Left lung (tissue), 10 donors: ENCODE measurements around the gene MYO15A. TPM values are rescaled to one million over a fixed set of nuclear protein-coding genes. Genes with fewer than 3 reads are reported as not detected.

Source experiments
- ATAC-seq: fragments of 200-7000 bp; cut with Tn5 transposase; one replicate; pipeline ENCODE4 v1.9.1; 2020; ENCODE audit warnings: moderate library complexity
- DNase-seq, 4 donors: peaks; one replicate each; pipeline ENCODE4 v3.0.0-alpha.2; 2013 to 2020
- H3K27ac ChIP-seq, 2 donors: fragments of 200-600 bp; sonication (generic) in 1 of 2; one replicate each; pipeline versions ENCODE4 v1.5.0 to v1.8.0; 2020 to 2021
- H3K27me3 ChIP-seq, 2 donors: fragments of 200-600 bp; sonication (generic) in 1 of 2; one replicate each; pipeline versions ENCODE4 v1.5.0 to v1.8.0; 2020 to 2021
- H3K36me3 ChIP-seq, 2 donors: fragments of 200-600 bp; sonication (generic) in 1 of 2; one replicate each; pipeline versions ENCODE4 v1.5.0 to v1.8.0; 2020 to 2021
- H3K4me1 ChIP-seq, 2 donors: fragments of 200-600 bp; one replicate each; pipeline ENCODE4 v1.8.0; 2021
- H3K4me3 ChIP-seq, 2 donors: fragments of 200-600 bp; sonication (generic) in 1 of 2; one replicate each; pipeline versions ENCODE4 v1.5.0 to v1.8.0; 2020 to 2021; ENCODE audit warnings: mild to moderate bottlenecking in 1 of 2
- H3K9me3 ChIP-seq, 2 donors: fragments of 200-600 bp; sonication (generic) in 1 of 2; one replicate each; pipeline versions ENCODE4 v1.5.0 to v1.8.0; 2020 to 2021
- intact Hi-C, 2 donors: fragments of 100-400 bp; cut with DNase I; formaldehyde crosslinking; loops; one replicate each; pipeline versions ENCODE4 v1.11.2 to v1.14.2; 2022
- polyA plus RNA-seq, 6 donors: library from polyadenylated mRNA; unstranded; fragments of 120-200 nt; gene quantifications; one replicate each; pipeline ENCODE4 v1.2.1, GENCODE V29; 2013; ENCODE audit not compliant: insufficient read length in 6 of 6
- total RNA-seq, 2 donors: library from RNA; stranded (reverse); fragmentation: NEBNext Ultra II Directional; extraction: Animal tissue kit (Norgen Biotek cat#: 25700); gene quantifications; one replicate each; pipeline ENCODE4 v1.2.1, GENCODE V29; 2021
- TF ChIP-seq, protein P1 (sequence below), 2 donors: fragments of 200-600 bp; sonication (generic) in 1 of 2; IDR thresholded peaks; one replicate each; pipeline versions ENCODE4 v1.5.0 to v1.8.0; 2021; ENCODE audit warnings: antibody characterized with exemption in 2 of 2
- donor health status: DM: no; HTN: yes; CAD: no.
- donor health status: DM: no; HTN: no; CAD: no.

Gene MYO15A
- total and polyA plus RNA-seq, 8 donors, result 1.3 to 3.2 (median 2.6) TPM

DNA sequence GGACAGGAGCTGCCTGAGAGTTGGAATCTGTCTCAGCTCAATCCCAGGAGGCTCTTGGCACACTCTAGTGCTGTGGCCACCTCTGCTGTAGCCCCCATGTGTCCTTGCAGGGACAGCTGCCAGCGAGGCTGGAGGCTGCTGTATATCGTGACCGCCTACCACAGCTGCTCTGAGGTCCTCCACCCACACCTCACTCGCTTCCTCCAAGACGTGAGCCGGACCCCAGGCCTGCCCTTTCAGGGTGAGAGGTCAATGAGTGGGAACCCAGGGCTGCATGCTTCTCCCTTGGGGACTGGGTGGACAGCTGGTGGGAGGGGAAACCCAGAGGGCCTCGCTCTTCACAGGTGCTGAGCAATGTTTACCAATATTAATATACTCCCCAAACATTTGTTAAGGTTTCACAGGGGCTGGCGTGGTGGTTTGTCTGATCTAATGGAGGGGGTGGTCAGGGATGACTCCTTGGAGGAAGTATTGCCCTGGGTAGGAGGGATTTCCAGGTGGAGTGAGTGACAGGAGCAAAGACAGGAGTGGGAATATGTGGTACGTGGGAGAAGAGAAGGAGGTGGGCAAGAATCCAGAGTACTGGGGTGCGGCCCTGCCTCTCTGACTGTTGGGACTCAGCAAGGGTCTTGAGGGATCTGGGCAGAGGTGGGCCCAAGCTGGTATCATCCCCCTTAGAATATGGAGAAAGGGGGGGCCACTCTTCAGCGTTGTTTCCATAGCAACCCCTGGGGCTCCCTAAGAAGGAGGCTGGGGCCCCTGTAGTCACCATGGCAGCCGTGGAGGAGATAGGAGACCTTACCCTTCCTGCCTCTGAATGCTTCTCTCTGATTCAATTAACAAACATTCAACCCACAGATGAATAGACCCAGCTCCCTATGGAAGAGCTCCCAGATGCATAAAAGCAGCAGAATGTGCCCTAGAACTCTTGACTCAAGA is 52.9 kb downstream of the MYO15A start:
- TF ChIP-seq, protein P1, sequence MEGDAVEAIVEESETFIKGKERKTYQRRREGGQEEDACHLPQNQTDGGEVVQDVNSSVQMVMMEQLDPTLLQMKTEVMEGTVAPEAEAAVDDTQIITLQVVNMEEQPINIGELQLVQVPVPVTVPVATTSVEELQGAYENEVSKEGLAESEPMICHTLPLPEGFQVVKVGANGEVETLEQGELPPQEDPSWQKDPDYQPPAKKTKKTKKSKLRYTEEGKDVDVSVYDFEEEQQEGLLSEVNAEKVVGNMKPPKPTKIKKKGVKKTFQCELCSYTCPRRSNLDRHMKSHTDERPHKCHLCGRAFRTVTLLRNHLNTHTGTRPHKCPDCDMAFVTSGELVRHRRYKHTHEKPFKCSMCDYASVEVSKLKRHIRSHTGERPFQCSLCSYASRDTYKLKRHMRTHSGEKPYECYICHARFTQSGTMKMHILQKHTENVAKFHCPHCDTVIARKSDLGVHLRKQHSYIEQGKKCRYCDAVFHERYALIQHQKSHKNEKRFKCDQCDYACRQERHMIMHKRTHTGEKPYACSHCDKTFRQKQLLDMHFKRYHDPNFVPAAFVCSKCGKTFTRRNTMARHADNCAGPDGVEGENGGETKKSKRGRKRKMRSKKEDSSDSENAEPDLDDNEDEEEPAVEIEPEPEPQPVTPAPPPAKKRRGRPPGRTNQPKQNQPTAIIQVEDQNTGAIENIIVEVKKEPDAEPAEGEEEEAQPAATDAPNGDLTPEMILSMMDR (IDR thresholded peaks at IDR 0.05), result no peak
- no peak for ATAC-seq
- H3K27ac ChIP-seq, result no peak overlapping the region

DNA sequence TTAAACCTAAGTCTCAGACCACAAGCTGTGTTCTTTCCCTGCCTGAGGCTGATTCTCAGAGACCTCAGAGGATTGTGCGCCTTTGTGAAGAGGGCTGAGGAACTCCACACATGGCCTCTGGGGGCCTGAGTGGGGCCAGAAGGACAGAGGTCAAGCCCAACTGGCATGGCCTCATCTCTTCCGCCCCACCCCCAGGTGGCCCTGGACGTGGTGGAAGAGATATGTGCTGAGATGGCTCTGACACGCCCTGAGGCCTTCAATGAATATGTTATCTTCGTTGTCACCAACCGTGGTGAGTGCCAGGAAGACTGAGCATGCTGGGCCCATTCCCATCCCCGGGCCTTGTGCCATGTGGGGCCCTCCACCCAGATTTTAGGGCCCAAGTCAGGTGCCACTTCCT is 55.0 kb downstream of the MYO15A start:
- DNase-seq, result no peak
- Histone ChIP-seq H3K9me3 (no peaks in the 10 kb centered on the region), H3K4me3 (no peak overlapping the region), H3K4me1 (peaks cover 0 to 8% of the 10 kb centered on the region in 2 donors), H3K36me3 (no peaks in the 10 kb centered on the region), H3K27ac (no peak overlapping the region), H3K27me3 (no peaks in the 10 kb centered on the region)
- no peak for ATAC-seq
- intact Hi-C loops, result no loop called here
- TF ChIP-seq, protein P1 (IDR thresholded peaks at IDR 0.05), result no peak

More for the DNA sequence above, 52.9 kb downstream of the MYO15A start:
- intact Hi-C loops, result no loop called here
- Histone ChIP-seq H3K27me3 (no peaks in the 10 kb centered on the region), H3K4me3 (no peak overlapping the region), H3K4me1 (peaks cover 0 to 20% of the 10 kb centered on the region in 2 donors), H3K36me3 (no peaks in the 10 kb centered on the region), H3K9me3 (no peaks in the 10 kb centered on the region)
- DNase-seq, result no peak

DNA sequence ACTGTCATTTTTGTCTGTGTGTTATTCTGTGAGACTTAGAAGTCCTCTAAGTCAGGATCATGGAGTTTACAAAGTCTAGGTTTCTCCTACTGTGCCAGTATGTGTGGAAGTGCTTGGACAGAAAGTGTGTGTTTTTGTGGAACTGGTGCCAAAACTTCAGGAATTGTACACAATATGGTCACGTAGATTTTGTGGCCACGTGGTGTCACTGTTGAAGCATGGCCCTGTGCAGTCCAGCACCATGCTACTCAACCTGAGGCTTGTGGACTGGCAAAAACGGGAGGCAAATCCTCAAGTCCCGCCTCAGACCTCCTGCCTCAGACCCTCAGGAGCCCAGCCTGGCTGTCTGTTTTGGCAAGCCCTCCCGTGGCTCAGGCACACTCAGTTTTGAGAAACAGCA is 58.3 kb downstream of the MYO15A start:
- Histone ChIP-seq H3K27ac (no peak overlapping the region), H3K4me3 (no peak overlapping the region), H3K9me3 (no peaks in the 10 kb centered on the region), H3K27me3 (no peaks in the 10 kb centered on the region), H3K36me3 (no peaks in the 10 kb centered on the region), H3K4me1 (no peaks in the 10 kb centered on the region)
- no peak for DNase-seq
- peak; percentile 65 for ATAC-seq
- TF ChIP-seq, protein P1 (IDR thresholded peaks at IDR 0.05), result no peak
- intact Hi-C loops, result no loop called here

DNA sequence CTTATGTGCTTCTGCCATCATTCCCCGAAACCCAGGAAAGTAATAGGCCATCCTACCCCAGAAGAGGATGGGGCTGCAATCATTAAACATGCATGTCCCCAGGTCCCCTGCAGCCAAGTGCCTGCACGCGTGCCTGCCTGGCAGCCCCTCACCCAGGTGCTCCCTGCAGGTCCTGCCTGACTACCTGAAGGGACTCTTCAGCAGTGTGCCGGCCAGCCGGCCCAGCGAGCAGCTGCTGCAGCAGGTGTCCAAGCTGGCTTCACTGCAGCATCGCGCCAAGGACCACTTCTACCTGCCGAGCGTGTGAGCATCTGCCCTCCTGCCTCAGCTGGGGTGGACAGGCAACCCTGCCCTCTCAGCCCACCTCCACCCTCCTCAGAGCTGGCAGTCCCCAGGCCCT is 58.9 kb downstream of the MYO15A start:
- Histone ChIP-seq H3K9me3 (no peaks in the 10 kb centered on the region), H3K4me3 (no peak overlapping the region), H3K4me1 (no peaks in the 10 kb centered on the region), H3K36me3 (no peaks in the 10 kb centered on the region), H3K27me3 (no peaks in the 10 kb centered on the region), H3K27ac (no peak overlapping the region)
- intact Hi-C loops, result no loop called here
- no peak for DNase-seq
- ATAC-seq, result no peak
- TF ChIP-seq, protein P1 (IDR thresholded peaks at IDR 0.05), result no peak

DNA sequence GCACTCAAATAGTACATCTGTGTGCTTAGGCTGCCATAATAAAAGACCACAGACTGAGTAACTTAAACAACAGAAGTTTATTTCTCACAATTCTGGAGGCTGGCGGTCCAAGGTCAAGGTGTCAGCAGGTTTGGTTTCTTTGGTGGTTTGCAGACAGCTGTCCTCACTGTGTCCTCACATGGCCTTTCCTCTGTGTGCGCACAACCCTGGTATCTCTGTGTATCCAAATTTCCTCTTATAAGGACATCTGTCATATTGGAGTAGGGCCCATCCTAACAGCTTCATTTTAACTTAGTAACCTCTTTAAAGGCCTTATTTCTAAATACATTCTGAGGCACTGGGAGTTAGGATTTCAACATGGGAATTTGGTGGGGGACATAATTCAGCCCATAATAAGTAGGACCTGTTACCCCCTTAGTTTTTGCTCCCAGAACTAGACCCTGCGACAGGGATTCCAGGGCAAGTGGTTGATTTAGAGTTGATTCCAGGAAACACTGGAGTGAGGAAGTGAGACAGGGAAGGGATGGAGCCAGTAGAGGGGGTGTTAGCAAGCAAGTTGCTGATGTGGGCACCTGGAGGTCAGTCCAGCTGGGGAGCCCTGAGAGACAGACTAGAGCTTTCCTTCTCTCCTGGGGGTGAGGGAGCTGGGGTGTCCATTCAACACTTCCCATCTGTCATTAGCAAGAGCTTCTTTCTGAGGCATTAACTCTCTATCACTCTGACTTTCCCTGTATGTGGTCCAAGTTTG is 64.1 kb downstream of the MYO15A start:
- H3K27me3 ChIP-seq, result no peaks in the 10 kb centered on the region
- ATAC-seq, result peak; percentile 14
- TF ChIP-seq, protein P1 (IDR thresholded peaks at IDR 0.05), result no peak
- H3K9me3 ChIP-seq, result no peaks in the 10 kb centered on the region
- intact Hi-C loops, result no loop called here
- H3K27ac ChIP-seq, result no peak overlapping the region
- H3K4me3 ChIP-seq, result no peak overlapping the region
- no peaks in the 10 kb centered on the region for H3K36me3 ChIP-seq
- peak in 1 of 4 donors; percentile 74 for DNase-seq
- no peaks in the 10 kb centered on the region for H3K4me1 ChIP-seq
